ENCODE measurements around the gene KCNMA1.

- TF ChIP-seq GATA2 (IDR thresholded peaks at IDR 0.05; ENCODE audit: low read depth, low read length) (no peak), GATA3 (IDR thresholded peaks at IDR 0.05; ENCODE audit: low read depth, low read length) (no peak)
Measured at GRCh38 chr10:77560471-77560870, 77.1 kb downstream of the KCNMA1 start.

All from SH-SY5Y (cell line).